NCI-H1105 (cell line): Measurements from ENCODE around the gene HLA-G.

ENCODE experiments used
- DNase-seq: peaks from one replicate; lab custom pipeline; 2025; lab: John Stamatoyannopoulos, UW

Gene HLA-G

GRCh38 chr6:29818892-29819291 lies 8.7 kb upstream of the HLA-G start:
- DNase-seq, result no peak

DNA sequence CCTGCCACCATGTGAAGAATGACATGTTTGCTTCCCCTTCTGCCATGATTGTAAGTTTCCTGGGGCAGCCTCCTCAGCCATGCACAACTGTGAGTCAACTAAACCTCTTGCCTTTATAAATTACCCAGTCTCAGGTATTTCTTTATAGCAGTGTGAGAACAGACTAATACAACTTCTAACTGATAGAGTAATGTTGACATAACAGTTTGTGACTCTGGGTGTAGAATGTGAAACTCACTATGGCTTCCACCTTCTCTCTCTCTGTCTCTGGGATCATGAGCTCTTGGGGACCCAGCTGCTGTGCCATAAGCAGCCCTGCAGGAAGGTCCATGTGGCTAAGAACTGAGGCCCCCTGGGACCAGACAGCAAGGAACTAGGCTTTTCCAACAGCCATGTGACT lies 3.5 kb upstream of the HLA-G start:
- no peak for DNase-seq

- DNase-seq, result no peak
Measured at GRCh38 chr6:29825848-29826247, 1.8 kb upstream of the HLA-G start.

- no peak for DNase-seq
Measured at GRCh38 chr6:29826271-29826670, 1.4 kb upstream of the HLA-G start.

DNA sequence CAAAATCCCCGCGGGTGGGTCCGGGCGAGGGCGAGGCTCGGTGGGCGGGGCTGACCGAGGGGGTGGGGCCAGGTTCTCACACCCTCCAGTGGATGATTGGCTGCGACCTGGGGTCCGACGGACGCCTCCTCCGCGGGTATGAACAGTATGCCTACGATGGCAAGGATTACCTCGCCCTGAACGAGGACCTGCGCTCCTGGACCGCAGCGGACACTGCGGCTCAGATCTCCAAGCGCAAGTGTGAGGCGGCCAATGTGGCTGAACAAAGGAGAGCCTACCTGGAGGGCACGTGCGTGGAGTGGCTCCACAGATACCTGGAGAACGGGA lies 809 bp downstream of the HLA-G start:
- no peak for DNase-seq

GRCh38 chr6:29829766-29830165 lies 2.1 kb downstream of the HLA-G start:
- DNase-seq, result no peak

GRCh38 chr6:29830409-29830808 lies 2.8 kb downstream of the HLA-G start:
- no peak for DNase-seq

DNA sequence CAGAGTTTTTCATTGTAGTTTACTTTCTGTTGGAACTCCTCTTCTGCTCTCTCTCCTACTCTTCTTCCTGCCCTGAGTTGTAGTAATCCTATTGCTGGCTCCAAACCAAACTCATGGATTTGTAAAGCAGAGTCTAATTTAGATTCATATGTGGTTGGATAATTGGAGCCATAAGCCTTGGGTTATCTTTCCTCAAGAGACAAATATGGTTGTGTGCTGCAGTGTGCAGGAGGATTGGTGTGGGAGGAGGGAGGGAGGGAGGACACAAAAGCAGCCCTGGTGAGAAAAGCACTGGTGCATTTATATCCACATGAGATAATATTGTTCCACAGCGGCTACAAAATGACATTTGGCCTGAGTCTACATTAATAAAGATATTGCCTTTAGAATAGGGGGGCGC lies 4.2 kb downstream of the HLA-G start:
- DNase-seq, result no peak

GRCh38 chr6:29834564-29835436 lies 7.2 kb downstream of the HLA-G start:
- DNase-seq, result peak; percentile 7

DNA sequence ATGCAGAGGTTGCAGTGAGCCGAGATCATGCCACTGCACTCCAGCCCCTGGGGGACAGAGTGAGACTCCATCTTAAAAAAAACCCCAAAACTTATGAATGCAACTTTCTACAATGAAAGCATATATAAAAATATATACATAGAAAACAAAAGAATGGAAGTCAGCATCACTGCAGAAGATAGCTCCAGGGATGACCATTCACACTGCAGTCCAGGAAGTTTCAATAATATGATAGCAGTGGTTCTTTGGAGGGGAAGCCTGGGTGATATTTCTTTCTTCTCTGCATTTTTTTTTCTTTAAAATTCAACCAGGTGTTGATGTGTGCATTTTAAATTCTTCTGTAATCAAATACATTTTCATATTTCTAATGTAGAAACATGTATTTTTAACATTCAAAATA lies 12.3 kb downstream of the HLA-G start:
- DNase-seq, result no peak

GRCh38 chr6:29841030-29841429 lies 13.4 kb downstream of the HLA-G start:
- no peak for DNase-seq

- DNase-seq, result no peak
Measured at GRCh38 chr6:29845405-29846006, 17.9 kb downstream of the HLA-G start.

GRCh38 chr6:29847871-29848630 lies 20.4 kb downstream of the HLA-G start:
- DNase-seq, result peak; percentile 66

DNA sequence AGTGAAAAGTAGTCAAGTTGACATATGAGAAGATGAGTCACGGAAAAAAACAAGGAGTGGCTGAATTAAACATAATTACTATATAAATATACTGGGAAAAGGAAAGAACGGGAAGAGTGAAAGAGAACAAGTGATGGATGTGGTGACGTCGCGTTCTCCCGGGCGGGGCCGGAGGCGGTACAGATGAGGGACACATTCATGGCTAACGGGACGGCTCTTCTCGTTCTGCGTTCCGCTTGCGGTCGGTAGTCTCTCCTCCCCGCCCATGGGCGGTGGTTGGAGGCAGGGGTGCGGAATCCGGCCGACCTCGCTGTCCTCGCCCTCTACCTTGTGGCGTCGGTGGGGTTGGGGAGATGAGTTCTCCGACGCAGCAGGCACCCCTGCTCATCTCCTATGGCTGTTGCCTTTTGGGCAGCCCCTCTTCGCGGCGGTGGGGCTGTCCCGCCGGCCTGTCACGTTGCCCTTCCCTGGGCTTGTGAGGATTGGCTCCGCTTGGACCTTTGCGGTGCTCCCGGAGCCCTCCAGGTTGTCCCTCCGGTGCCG lies 22.5 kb downstream of the HLA-G start:
- DNase-seq, result no peak

- DNase-seq, result no peak
Measured at GRCh38 chr6:29851190-29851589, 23.6 kb downstream of the HLA-G start.

DNA sequence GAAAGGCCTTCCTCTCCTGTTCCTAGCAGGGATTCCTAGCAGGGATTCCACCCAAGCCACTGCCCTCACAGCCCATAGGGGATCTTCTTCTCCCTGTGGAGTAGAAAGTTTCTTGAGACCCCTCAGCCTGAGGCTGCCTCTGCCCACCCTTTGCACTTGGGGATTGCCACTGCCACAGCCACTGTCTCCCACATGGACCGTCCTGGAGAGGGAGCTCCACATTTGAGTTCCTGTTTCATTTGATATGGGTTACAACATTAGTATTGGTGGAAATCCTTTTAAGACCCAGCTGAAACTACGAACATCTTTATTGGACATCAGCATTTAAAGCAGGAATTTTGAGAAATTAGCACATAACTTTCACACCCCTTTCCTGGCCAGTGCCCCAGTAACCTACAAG lies 25.6 kb downstream of the HLA-G start:
- no peak for DNase-seq

- DNase-seq, result no peak
Measured at GRCh38 chr6:29858006-29858405, 30.4 kb downstream of the HLA-G start.

GRCh38 chr6:29861521-29862255 lies 34.1 kb downstream of the HLA-G start:
- DNase-seq, result no peak

GRCh38 chr6:29864037-29864810 lies 36.6 kb downstream of the HLA-G start:
- DNase-seq, result no peak

DNA sequence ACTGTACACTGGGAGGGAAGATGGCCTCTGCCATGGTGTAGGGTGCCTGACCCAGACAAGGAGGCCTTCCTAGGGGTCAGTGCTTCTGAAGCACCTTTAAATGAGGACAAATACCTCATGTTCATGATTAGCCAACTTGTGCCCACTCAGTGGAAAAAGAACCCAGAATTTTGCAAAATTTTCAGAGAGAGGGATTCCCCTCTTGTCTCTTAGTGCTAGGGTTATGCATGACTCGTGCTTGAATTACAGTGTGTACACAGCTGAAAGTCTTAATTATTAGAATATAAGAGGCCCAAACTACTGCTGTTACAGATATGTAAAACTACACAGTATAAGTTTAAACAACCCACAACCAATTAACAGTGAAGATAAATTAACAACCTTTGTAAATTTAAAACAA lies 38.0 kb downstream of the HLA-G start:
- no peak for DNase-seq

DNA sequence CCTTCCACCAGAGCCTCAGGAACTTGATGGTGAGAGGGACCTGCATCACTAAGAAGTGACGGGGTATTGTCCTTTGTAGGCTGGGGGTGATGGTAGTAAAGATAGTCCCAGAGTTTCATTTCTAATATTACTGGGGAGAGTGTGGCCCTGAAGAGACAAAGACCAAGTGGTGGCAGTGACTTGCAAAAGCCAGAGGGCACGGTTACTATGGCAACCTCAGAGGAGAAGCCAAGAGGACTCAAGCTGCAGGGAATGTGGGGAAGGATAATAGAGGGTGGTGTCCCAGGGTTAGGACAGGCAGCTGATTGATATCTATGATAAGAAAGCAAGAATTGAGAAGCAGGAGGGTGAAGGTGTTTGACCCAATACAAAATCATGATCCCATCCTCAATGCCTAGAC lies 42.5 kb downstream of the HLA-G start:
- no peak for DNase-seq
